GM23338 (cell line): ENCODE results near the gene PDGFC. TPM values are rescaled to one million over a fixed set of nuclear protein-coding genes. Genes with fewer than 3 reads are reported as not detected.

Experiments
- ATAC-seq: fragments of 200-7000 bp; cut with Tn5 transposase; 3 replicates; pipeline ENCODE4 v1.9.1; 2020
- DNase-seq: peaks from one replicate; pipeline ENCODE4 v3.0.0-alpha.2; 2015; ENCODE audit warnings: low spot score
- H2AFZ ChIP-seq: fragments of 200-600 bp; sonication (generic); 2 replicates; pipeline ENCODE4 v1.8.0; 2016; ENCODE audit warnings: antibody characterized with exemption, mild to moderate bottlenecking, moderate library complexity
- H3F3A ChIP-seq: fragments of 200-600 bp; sonication (generic); replicated peaks from 2 replicates; pipeline ENCODE4 v1.8.0; 2017; ENCODE audit warnings: antibody characterized with exemption, mixed run types, low read depth
- H3K27ac ChIP-seq: fragments of 200-600 bp; sonication (generic); 2 replicates; pipeline ENCODE4 v1.6.1; 2016; ENCODE audit warnings: low read depth
- H3K27me3 ChIP-seq: fragments of 200-600 bp; sonication (generic); 2 replicates; pipeline ENCODE4 v1.8.0; 2016; ENCODE audit warnings: mild to moderate bottlenecking, mixed run types, moderate library complexity; ENCODE audit not compliant: insufficient read depth
- H3K36me3 ChIP-seq: fragments of 200-600 bp; sonication (generic); 2 replicates; pipeline ENCODE4 v1.8.0; 2016; ENCODE audit warnings: mild to moderate bottlenecking; ENCODE audit not compliant: insufficient read depth
- H3K4me1 ChIP-seq: fragments of 200-600 bp; sonication (generic); 2 replicates; pipeline ENCODE4 v1.8.0; 2016; ENCODE audit warnings: mild to moderate bottlenecking, moderate library complexity; ENCODE audit not compliant: insufficient read depth
- H3K4me2 ChIP-seq: fragments of 200-600 bp; sonication (generic); 2 replicates; pipeline ENCODE4 v1.7.1; 2017; ENCODE audit warnings: mixed run types
- H3K4me3 ChIP-seq: fragments of 200-600 bp; sonication (generic); 2 replicates; pipeline ENCODE4 v1.6.1; 2016; ENCODE audit warnings: mixed run types
- H3K79me2 ChIP-seq: fragments of 200-600 bp; sonication (generic); replicated peaks from 2 replicates; pipeline ENCODE4 v1.8.0; 2017; ENCODE audit warnings: mild to moderate bottlenecking; ENCODE audit not compliant: insufficient read depth
- H3K9me2 ChIP-seq: fragments of 200-600 bp; sonication (generic); 2 replicates; pipeline ENCODE4 v1.8.0; 2017; ENCODE audit not compliant: insufficient read depth
- H4K20me1 ChIP-seq: fragments of 200-600 bp; sonication (generic); replicated peaks from 2 replicates; pipeline ENCODE4 v1.8.0; 2017; ENCODE audit warnings: mild to moderate bottlenecking; ENCODE audit not compliant: insufficient read depth
- H3K27ac Mint-ChIP-seq: 2 replicates; pipeline ENCODE4 v1.8.0; 2020; ENCODE audit warnings: inconsistent platforms, mild to moderate bottlenecking, moderate library complexity, mixed read lengths
- H3K27me3 Mint-ChIP-seq: 3 replicates; pipeline ENCODE4 v1.8.0; 2022; ENCODE audit warnings: low read depth, mild to moderate bottlenecking, moderate library complexity, mixed read lengths, inconsistent platforms; ENCODE audit not compliant: insufficient read depth, poor library complexity
- H3K36me3 Mint-ChIP-seq: 3 replicates; pipeline ENCODE4 v1.8.0; 2021; ENCODE audit warnings: low read depth, mild to moderate bottlenecking, inconsistent platforms, moderate library complexity, mixed read lengths
- H3K4me1 Mint-ChIP-seq: 3 replicates; pipeline ENCODE4 v1.8.0; 2020; ENCODE audit warnings: mild to moderate bottlenecking, inconsistent platforms, mixed read lengths
- H3K4me3 Mint-ChIP-seq: 3 replicates; pipeline ENCODE4 v1.8.0; 2021; ENCODE audit warnings: moderate library complexity, mild to moderate bottlenecking, inconsistent platforms, mixed read lengths
- H3K9me3 Mint-ChIP-seq: 3 replicates; pipeline ENCODE4 v1.8.0; 2020; ENCODE audit warnings: moderate library complexity, mild to moderate bottlenecking, inconsistent platforms, mixed read lengths
- CREB1 ChIP-seq: fragments of 250-450 bp; sonication (Bioruptor Pico); IDR thresholded peaks from 2 replicates; pipeline ENCODE4 v1.5.0; 2020; ENCODE audit warnings: low read depth, mild to moderate bottlenecking, moderate library complexity
- EZH2 ChIP-seq: fragments of 200-600 bp; sonication (generic); IDR thresholded peaks from one replicate; pipeline ENCODE4 v1.8.0; 2017; ENCODE audit warnings: antibody characterized with exemption, mild to moderate bottlenecking, low read depth; ENCODE audit not compliant: unreplicated experiment
- EZH2phosphoT487 ChIP-seq: fragments of 200-600 bp; sonication (generic); IDR thresholded peaks from one replicate; pipeline ENCODE4 v1.8.1; 2018; ENCODE audit warnings: antibody characterized with exemption; ENCODE audit not compliant: unreplicated experiment
- JUNB ChIP-seq: IDR thresholded peaks from one replicate; pipeline ENCODE4 v1.6.1; 2016; ENCODE audit warnings: antibody characterized with exemption; ENCODE audit not compliant: unreplicated experiment
- NANOG ChIP-seq: IDR thresholded peaks from 2 replicates; pipeline ENCODE4 v1.6.1; 2016; ENCODE audit warnings: antibody characterized with exemption, borderline replicate concordance
- POLR2AphosphoS5 ChIP-seq: IDR thresholded peaks from 2 replicates; pipeline ENCODE4 v1.6.1; 2016; ENCODE audit warnings: antibody characterized with exemption, low read depth
- REST ChIP-seq: IDR thresholded peaks from one replicate; pipeline ENCODE4 v1.6.1; 2018; ENCODE audit warnings: antibody characterized with exemption; ENCODE audit not compliant: unreplicated experiment
- STAT1 ChIP-seq: IDR thresholded peaks from one replicate; pipeline ENCODE4 v1.6.1; 2016; ENCODE audit warnings: antibody characterized with exemption; ENCODE audit not compliant: unreplicated experiment
- ZNF114 ChIP-seq: fragments of 250-450 bp; sonication (Bioruptor Pico); IDR thresholded peaks from 2 replicates; pipeline ENCODE4 v1.5.0; 2020; ENCODE audit warnings: mild to moderate bottlenecking, moderate library complexity
- ZNF331 ChIP-seq: fragments of 250-450 bp; sonication (Bioruptor Pico); IDR thresholded peaks from 2 replicates; pipeline ENCODE4 v1.5.0; 2020; ENCODE audit warnings: low read depth, mild to moderate bottlenecking, moderate library complexity
- polyA plus RNA-seq: library from polyadenylated mRNA; unstranded; fragments of >200 nt; fragmentation: Nextera tagmentation; extraction: Ambion mirVana; gene quantifications from 2 replicates; pipeline ENCODE4 v1.2.1, GENCODE V29; 2016
- total RNA-seq: library from RNA; depleted of rRNA; stranded (reverse); fragments of >200 nt; shearing (Covaris generic); gene quantifications from 2 replicates; pipeline ENCODE4 v1.2.3, GENCODE V29; 2014
- TF ChIP-seq, protein P1 (sequence below): fragments of 250-450 bp; sonication (Bioruptor Pico); IDR thresholded peaks from 2 replicates; pipeline ENCODE4 v1.5.0; 2020; ENCODE audit warnings: mild to moderate bottlenecking, moderate library complexity
- TF ChIP-seq, protein P2 (sequence below): IDR thresholded peaks from 2 replicates; pipeline ENCODE4 v1.6.1; 2016; ENCODE audit warnings: antibody characterized with exemption
- TF ChIP-seq, protein P3 (sequence below), 2 experiments: fragments of 200-600 bp in 1 of 2; sonication (generic) in 1 of 2; conservative IDR thresholded peaks; 2 replicates each; pipeline versions ENCODE4 v1.5.1 to v1.6.1; 2016 to 2017; ENCODE audit warnings: antibody characterized with exemption in 2 of 2, low read depth in 2 of 2, mild to moderate bottlenecking in 2 of 2, moderate library complexity in 1 of 2

Gene PDGFC
- total and polyA plus RNA-seq, 2 experiments from 2014 or later, result 1.3 to 3.4 TPM

DNA sequence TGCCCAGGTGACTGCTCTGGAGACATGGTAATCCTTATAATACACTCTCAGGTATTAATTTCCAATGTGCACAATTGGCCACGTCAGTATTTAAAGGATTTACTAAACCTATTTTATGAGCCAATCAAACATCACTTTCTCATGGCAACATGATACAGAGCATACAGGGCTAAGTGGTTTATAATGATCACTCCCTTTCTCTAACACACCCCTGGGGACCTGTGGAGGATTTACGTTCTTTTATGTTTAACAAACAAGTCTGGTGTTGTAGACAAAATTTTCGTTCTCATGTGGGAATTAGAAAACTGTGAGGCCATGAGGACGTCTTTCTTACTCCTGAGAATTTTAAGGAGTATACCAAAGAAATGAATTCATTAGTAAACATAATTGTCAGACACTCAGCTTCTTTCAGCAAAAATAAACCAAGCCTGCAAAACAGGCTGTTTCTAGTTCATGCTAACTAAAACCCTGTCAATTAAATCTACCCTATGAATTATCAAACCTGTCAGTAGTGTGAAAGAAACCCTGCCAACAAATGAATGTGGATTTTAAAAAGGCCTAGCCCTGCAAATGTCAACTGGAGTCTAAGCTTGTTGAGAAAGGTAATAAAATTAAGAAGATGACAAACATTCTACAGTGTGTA lies 155.8 kb downstream of the PDGFC start:
- no peak overlapping the region for H3K27ac Mint-ChIP-seq
- H3K27me3 Mint-ChIP-seq, result no peaks in the 10 kb centered on the region
- no peaks in the 10 kb centered on the region for H3K36me3 Mint-ChIP-seq
- H3K4me3 Mint-ChIP-seq, result no peak overlapping the region
- no peaks in the 10 kb centered on the region for H3K79me2 ChIP-seq
- H3F3A ChIP-seq, result no peaks in the 10 kb centered on the region
- no peak overlapping the region for H3K4me2 ChIP-seq
- H3K27me3 ChIP-seq, result no peaks in the 10 kb centered on the region
- H3K4me1 ChIP-seq, result no peaks in the 10 kb centered on the region
- peaks cover 2% of the 10 kb centered on the region; the same call in 1 of the 3 replicates for H3K4me1 Mint-ChIP-seq
- H3K36me3 ChIP-seq, result no peaks in the 10 kb centered on the region
- H3K9me3 Mint-ChIP-seq, result no peaks in the 10 kb centered on the region
- TF ChIP-seq, protein P1, sequence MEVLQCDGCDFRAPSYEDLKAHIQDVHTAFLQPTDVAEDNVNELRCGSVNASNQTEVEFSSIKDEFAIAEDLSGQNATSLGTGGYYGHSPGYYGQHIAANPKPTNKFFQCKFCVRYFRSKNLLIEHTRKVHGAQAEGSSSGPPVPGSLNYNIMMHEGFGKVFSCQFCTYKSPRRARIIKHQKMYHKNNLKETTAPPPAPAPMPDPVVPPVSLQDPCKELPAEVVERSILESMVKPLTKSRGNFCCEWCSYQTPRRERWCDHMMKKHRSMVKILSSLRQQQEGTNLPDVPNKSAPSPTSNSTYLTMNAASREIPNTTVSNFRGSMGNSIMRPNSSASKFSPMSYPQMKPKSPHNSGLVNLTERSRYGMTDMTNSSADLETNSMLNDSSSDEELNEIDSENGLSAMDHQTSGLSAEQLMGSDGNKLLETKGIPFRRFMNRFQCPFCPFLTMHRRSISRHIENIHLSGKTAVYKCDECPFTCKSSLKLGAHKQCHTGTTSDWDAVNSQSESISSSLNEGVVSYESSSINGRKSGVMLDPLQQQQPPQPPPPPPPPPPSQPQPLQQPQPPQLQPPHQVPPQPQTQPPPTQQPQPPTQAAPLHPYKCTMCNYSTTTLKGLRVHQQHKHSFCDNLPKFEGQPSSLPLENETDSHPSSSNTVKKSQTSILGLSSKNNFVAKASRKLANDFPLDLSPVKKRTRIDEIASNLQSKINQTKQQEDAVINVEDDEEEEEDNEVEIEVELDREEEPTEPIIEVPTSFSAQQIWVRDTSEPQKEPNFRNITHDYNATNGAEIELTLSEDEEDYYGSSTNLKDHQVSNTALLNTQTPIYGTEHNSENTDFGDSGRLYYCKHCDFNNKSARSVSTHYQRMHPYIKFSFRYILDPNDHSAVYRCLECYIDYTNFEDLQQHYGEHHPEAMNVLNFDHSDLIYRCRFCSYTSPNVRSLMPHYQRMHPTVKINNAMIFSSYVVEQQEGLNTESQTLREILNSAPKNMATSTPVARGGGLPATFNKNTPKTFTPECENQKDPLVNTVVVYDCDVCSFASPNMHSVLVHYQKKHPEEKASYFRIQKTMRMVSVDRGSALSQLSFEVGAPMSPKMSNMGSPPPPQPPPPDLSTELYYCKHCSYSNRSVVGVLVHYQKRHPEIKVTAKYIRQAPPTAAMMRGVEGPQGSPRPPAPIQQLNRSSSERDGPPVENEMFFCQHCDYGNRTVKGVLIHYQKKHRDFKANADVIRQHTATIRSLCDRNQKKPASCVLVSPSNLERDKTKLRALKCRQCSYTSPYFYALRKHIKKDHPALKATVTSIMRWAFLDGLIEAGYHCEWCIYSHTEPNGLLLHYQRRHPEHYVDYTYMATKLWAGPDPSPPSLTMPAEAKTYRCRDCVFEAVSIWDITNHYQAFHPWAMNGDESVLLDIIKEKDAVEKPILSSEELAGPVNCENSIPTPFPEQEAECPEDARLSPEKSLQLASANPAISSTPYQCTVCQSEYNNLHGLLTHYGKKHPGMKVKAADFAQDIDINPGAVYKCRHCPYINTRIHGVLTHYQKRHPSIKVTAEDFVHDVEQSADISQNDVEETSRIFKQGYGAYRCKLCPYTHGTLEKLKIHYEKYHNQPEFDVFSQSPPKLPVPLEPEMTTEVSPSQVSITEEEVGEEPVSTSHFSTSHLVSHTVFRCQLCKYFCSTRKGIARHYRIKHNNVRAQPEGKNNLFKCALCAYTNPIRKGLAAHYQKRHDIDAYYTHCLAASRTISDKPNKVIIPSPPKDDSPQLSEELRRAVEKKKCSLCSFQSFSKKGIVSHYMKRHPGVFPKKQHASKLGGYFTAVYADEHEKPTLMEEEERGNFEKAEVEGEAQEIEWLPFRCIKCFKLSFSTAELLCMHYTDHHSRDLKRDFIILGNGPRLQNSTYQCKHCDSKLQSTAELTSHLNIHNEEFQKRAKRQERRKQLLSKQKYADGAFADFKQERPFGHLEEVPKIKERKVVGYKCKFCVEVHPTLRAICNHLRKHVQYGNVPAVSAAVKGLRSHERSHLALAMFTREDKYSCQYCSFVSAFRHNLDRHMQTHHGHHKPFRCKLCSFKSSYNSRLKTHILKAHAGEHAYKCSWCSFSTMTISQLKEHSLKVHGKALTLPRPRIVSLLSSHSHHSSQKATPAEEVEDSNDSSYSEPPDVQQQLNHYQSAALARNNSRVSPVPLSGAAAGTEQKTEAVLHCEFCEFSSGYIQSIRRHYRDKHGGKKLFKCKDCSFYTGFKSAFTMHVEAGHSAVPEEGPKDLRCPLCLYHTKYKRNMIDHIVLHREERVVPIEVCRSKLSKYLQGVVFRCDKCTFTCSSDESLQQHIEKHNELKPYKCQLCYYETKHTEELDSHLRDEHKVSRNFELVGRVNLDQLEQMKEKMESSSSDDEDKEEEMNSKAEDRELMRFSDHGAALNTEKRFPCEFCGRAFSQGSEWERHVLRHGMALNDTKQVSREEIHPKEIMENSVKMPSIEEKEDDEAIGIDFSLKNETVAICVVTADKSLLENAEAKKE, result no peak
- no peak for TF ChIP-seq ZNF331 (CRISPR knock-in tag)
- TF ChIP-seq, protein P2, sequence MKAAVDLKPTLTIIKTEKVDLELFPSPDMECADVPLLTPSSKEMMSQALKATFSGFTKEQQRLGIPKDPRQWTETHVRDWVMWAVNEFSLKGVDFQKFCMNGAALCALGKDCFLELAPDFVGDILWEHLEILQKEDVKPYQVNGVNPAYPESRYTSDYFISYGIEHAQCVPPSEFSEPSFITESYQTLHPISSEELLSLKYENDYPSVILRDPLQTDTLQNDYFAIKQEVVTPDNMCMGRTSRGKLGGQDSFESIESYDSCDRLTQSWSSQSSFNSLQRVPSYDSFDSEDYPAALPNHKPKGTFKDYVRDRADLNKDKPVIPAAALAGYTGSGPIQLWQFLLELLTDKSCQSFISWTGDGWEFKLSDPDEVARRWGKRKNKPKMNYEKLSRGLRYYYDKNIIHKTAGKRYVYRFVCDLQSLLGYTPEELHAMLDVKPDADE, result no peak
- TF ChIP-seq POLR2AphosphoS5, result no peak
- TF ChIP-seq CREB1 (CRISPR knock-in tag), result no peak
- no peak for TF ChIP-seq NANOG
- TF ChIP-seq EZH2phosphoT487, result no peak
- TF ChIP-seq STAT1, result no peak
- no peak for TF ChIP-seq REST
- TF ChIP-seq, protein P3, sequence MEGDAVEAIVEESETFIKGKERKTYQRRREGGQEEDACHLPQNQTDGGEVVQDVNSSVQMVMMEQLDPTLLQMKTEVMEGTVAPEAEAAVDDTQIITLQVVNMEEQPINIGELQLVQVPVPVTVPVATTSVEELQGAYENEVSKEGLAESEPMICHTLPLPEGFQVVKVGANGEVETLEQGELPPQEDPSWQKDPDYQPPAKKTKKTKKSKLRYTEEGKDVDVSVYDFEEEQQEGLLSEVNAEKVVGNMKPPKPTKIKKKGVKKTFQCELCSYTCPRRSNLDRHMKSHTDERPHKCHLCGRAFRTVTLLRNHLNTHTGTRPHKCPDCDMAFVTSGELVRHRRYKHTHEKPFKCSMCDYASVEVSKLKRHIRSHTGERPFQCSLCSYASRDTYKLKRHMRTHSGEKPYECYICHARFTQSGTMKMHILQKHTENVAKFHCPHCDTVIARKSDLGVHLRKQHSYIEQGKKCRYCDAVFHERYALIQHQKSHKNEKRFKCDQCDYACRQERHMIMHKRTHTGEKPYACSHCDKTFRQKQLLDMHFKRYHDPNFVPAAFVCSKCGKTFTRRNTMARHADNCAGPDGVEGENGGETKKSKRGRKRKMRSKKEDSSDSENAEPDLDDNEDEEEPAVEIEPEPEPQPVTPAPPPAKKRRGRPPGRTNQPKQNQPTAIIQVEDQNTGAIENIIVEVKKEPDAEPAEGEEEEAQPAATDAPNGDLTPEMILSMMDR (conservative IDR thresholded peaks at IDR 0.05; ENCODE audit: low read depth in 2 of 2), result no peak
- no peak for TF ChIP-seq EZH2
- TF ChIP-seq ZNF114 (CRISPR knock-in tag), result no peak
- no peak for TF ChIP-seq JUNB
- peaks cover 4% of the 10 kb centered on the region; the same call in 1 of the 2 replicates for H3K9me2 ChIP-seq
- H3K27ac ChIP-seq, result no peak overlapping the region
- H4K20me1 ChIP-seq, result no peaks in the 10 kb centered on the region
- ATAC-seq, result no peak
- no peak overlapping the region for H2AFZ ChIP-seq
- DNase-seq, result no peak
- no peak overlapping the region for H3K4me3 ChIP-seq
